ENCODE results near the gene HEXD. TPM values are rescaled to one million over a fixed set of nuclear protein-coding genes. Genes with fewer than 3 reads are reported as not detected.

HEXD gene
- total and polyA plus RNA-seq, 2 donors (not counting 3 experiments of a cell fraction or from before 2014, with no cell fraction given) = 12.9 to 18.6 TPM

DNA sequence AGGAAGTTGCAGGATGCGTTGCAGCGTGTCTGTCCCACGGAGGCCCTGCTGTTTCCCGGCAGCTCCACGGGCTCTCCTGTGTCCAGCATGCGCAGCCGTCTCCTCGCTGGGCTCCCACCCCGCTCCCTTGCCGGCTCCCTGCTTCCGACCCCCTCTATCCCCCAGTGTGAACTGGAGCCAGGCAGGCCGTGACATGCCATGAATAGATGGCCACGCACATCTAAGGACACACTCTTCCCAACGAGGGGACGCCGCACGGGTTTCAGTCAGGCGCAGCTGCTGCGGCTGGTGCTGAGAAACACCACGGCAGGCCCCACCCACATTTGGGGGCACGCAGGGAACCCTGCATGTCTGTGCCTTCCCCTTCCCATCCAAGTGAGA is 9.2 kb upstream of the HEXD start:
- ChIA-PET CTCF (no interaction called here), POLR2A (no interaction called here)
- no peak overlapping the region for H2AFZ ChIP-seq (ENCODE audit: low read depth, low read length)
- H4K20me1 ChIP-seq (replicated peaks; ENCODE audit: control insufficient read depth, extremely low read depth, insufficient read depth, low read length) = no peaks in the 10 kb centered on the region
- no peaks in the 10 kb centered on the region for H3K79me2 ChIP-seq (ENCODE audit: control insufficient read depth, insufficient read depth, low read length)
- FAIRE-seq (no peak), DNase-seq (ENCODE audit: low read depth, low spot score) (no peak)
- no peak overlapping the region for H3K27ac ChIP-seq (ENCODE audit: insufficient read depth, low read depth, low read length)
- H3K4me2 ChIP-seq (ENCODE audit: insufficient read depth, low read length) = no peak overlapping the region
- TF ChIP-seq MYC (IDR thresholded peaks at IDR 0.05; ENCODE audit: low read depth, low read length) (no peak), POLR2A (IDR thresholded peaks at IDR 0.05; ENCODE audit: low read depth, low read length) (no peak), GATA2 (IDR thresholded peaks at IDR 0.05; ENCODE audit: insufficient read depth, insufficient read length, low read depth, low read length) (no peak), FOS (IDR thresholded peaks at IDR 0.05; ENCODE audit: borderline replicate concordance, insufficient read depth, low read length) (no peak), EZH2 (IDR thresholded peaks at IDR 0.05; ENCODE audit: borderline replicate concordance, low read depth, low read length, severe bottlenecking) (no peak), JUN (IDR thresholded peaks at IDR 0.05; ENCODE audit: borderline replicate concordance, insufficient read depth, insufficient read length, low read depth) (no peak), POLR2AphosphoS5 (IDR thresholded peaks at IDR 0.05; ENCODE audit: insufficient read depth, low read depth, low read length) (no peak)
- TF ChIP-seq, protein P1, sequence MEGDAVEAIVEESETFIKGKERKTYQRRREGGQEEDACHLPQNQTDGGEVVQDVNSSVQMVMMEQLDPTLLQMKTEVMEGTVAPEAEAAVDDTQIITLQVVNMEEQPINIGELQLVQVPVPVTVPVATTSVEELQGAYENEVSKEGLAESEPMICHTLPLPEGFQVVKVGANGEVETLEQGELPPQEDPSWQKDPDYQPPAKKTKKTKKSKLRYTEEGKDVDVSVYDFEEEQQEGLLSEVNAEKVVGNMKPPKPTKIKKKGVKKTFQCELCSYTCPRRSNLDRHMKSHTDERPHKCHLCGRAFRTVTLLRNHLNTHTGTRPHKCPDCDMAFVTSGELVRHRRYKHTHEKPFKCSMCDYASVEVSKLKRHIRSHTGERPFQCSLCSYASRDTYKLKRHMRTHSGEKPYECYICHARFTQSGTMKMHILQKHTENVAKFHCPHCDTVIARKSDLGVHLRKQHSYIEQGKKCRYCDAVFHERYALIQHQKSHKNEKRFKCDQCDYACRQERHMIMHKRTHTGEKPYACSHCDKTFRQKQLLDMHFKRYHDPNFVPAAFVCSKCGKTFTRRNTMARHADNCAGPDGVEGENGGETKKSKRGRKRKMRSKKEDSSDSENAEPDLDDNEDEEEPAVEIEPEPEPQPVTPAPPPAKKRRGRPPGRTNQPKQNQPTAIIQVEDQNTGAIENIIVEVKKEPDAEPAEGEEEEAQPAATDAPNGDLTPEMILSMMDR (IDR thresholded peaks at IDR 0.05; ENCODE audit: extremely low read depth in 1 of 2, insufficient read depth in 1 of 2, low read depth in 1 of 2, low read length in 2 of 2) = no peak
- TF ChIP-seq, protein P2, sequence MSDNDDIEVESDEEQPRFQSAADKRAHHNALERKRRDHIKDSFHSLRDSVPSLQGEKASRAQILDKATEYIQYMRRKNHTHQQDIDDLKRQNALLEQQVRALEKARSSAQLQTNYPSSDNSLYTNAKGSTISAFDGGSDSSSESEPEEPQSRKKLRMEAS (IDR thresholded peaks at IDR 0.05; ENCODE audit: insufficient read depth, insufficient read length) = no peak
- no peaks in the 10 kb centered on the region for H3K36me3 ChIP-seq (ENCODE audit: control insufficient read depth in 2 of 2, extremely low read depth in 1 of 2, insufficient read depth in 2 of 2, low read length in 2 of 2)
- no peaks in the 10 kb centered on the region for H3K27me3 ChIP-seq (ENCODE audit: control insufficient read depth in 2 of 2, insufficient read depth in 2 of 2, low read length in 2 of 2)
- no peak overlapping the region for H3K9ac ChIP-seq (replicated peaks; ENCODE audit: extremely low read depth, insufficient read depth, low read length)
- no peaks in the 10 kb centered on the region for H3K9me3 ChIP-seq (replicated peaks; ENCODE audit: control insufficient read depth, insufficient read depth, low read length)
- H3K4me1 ChIP-seq (ENCODE audit: control insufficient read depth, extremely low read depth, insufficient read depth, low read length) = no peaks in the 10 kb centered on the region
- no TSS peak for BruUV-seq (replicated peaks)
- intact Hi-C loops (cut with micrococcal nuclease) (no loop called here), dilution Hi-C loops (cut with MboI; ENCODE audit: extremely low pct_ligation_motif_present, low sequenced_read_pairs) (no loop called here)
- H3K9me1 ChIP-seq (replicated peaks; ENCODE audit: control insufficient read depth, extremely low read depth, insufficient read depth, low read length) = no peaks in the 10 kb centered on the region
- no peak overlapping the region for H3K4me3 ChIP-seq (replicated peaks in 1 of 3; ENCODE audit: insufficient read depth in 1 of 3, low read depth in 1 of 3, low read length in 3 of 3)

Measured in endothelial cell of umbilical vein (primary cell).